ENCODE data around the gene ZBTB14.

Gene ZBTB14

GRCh38 chr18:5298156-5298852, 2.8 kb upstream of the ZBTB14 start:
- no peak for TF ChIP-seq CTCF (conservative IDR thresholded peaks at IDR 0.05; ENCODE audit: low read depth, low read length)
- no peak for DNase-seq (ENCODE audit: low read depth)
- H3K4me3 ChIP-seq (ENCODE audit: low read length) = no peak overlapping the region

- H3K4me3 ChIP-seq (ENCODE audit: low read length) = no peak overlapping the region
- DNase-seq (ENCODE audit: low read depth) = no peak
- no peak for TF ChIP-seq CTCF (conservative IDR thresholded peaks at IDR 0.05; ENCODE audit: low read depth, low read length)
Measured at GRCh38 chr18:5297597-5297996, 2.1 kb upstream of the ZBTB14 start.

GRCh38 chr18:5296706-5297320, 1.3 kb upstream of the ZBTB14 start:
- TF ChIP-seq CTCF (conservative IDR thresholded peaks at IDR 0.05; ENCODE audit: low read depth, low read length) = no peak
- H3K4me3 ChIP-seq (ENCODE audit: low read length) = peak overlapping the region; percentile 73
- no peak for DNase-seq (ENCODE audit: low read depth)

- no peak for TF ChIP-seq CTCF (conservative IDR thresholded peaks at IDR 0.05; ENCODE audit: low read depth, low read length)
- DNase-seq (ENCODE audit: low read depth) = peak; percentile 84
- H3K4me3 ChIP-seq (ENCODE audit: low read length) = peak overlapping the region; percentile 73
Measured at GRCh38 chr18:5295981-5296705, 617 bp upstream of the ZBTB14 start.

- peak overlapping the region; percentile 62 for H3K4me3 ChIP-seq (ENCODE audit: low read length)
- DNase-seq (ENCODE audit: low read depth) = no peak
- no peak for TF ChIP-seq CTCF (conservative IDR thresholded peaks at IDR 0.05; ENCODE audit: low read depth, low read length)
Measured at GRCh38 chr18:5294457-5295230, 882 bp downstream of the ZBTB14 start.

- no peak for DNase-seq (ENCODE audit: low read depth)
- TF ChIP-seq CTCF (conservative IDR thresholded peaks at IDR 0.05; ENCODE audit: low read depth, low read length) = no peak
Measured at GRCh38 chr18:5294113-5294456, 1.4 kb downstream of the ZBTB14 start.

More at GRCh38 chr18:5294113-5294456, 1.4 kb downstream of the ZBTB14 start:
- peak overlapping the region; percentile 62 for H3K4me3 ChIP-seq (ENCODE audit: low read length)

Data from retinal pigment epithelial cell (primary cell).